WTC11 (cell line): ENCODE results near the gene DMGDH. TPM values are rescaled to one million over a fixed set of nuclear protein-coding genes. Genes with fewer than 3 reads are reported as not detected.

Source experiments
- ATAC-seq: fragments of 200-7000 bp; cut with Tn5 transposase; 2 replicates; pipeline ENCODE4 v1.10.0; 2021; ENCODE audit warnings: mild to moderate bottlenecking, moderate library complexity
- CTCF ChIA-PET: fragments of 300-600 bp; sonication (Branson Sonifier 250); formaldehyde crosslinking; loops from one replicate; lab custom pipeline; 2021; ENCODE audit warnings: antibody characterized with exemption; lab: Charles Lee
- POLR2A ChIA-PET: fragments of 350-600 bp; sonication (Branson Sonifier 250); formaldehyde crosslinking; loops from one replicate; lab custom pipeline; 2021; ENCODE audit warnings: antibody characterized with exemption; lab: Charles Lee
- DNase-seq: peaks from one replicate; pipeline ENCODE4 v3.0.0; 2021; ENCODE audit warnings: low spot score
- H3K27ac Mint-ChIP-seq: 2 replicates; pipeline ENCODE4 v1.8.0; 2021; ENCODE audit warnings: mixed read lengths
- H3K27me3 Mint-ChIP-seq: 2 replicates; pipeline ENCODE4 v1.8.0; 2021; ENCODE audit warnings: low read depth, mild to moderate bottlenecking, moderate library complexity, mixed read lengths
- H3K36me3 Mint-ChIP-seq: 2 replicates; pipeline ENCODE4 v1.8.0; 2021; ENCODE audit warnings: mixed read lengths
- H3K4me1 Mint-ChIP-seq: 2 replicates; pipeline ENCODE4 v1.8.0; 2022; ENCODE audit warnings: mixed read lengths
- H3K4me3 Mint-ChIP-seq: 2 replicates; pipeline ENCODE4 v1.8.0; 2021; ENCODE audit warnings: mild to moderate bottlenecking, moderate library complexity, mixed read lengths
- H3K9me3 Mint-ChIP-seq: 2 replicates; pipeline ENCODE4 v1.8.0; 2021; ENCODE audit warnings: mixed read lengths
- AFF4 ChIP-seq: sonication (generic); formaldehyde crosslinking; IDR thresholded peaks from 2 replicates; pipeline ENCODE4 v1.8.1; 2023; ENCODE audit warnings: mild to moderate bottlenecking, missing genetic modification reagents, borderline replicate concordance
- CREB1 ChIP-seq: sonication (generic); formaldehyde crosslinking; IDR thresholded peaks from 2 replicates; pipeline ENCODE4 v1.8.0; 2023; ENCODE audit warnings: mild to moderate bottlenecking, missing genetic modification reagents
- E2F1 ChIP-seq: sonication (generic); formaldehyde crosslinking; IDR thresholded peaks from 2 replicates; pipeline ENCODE4 v1.8.0; 2022; ENCODE audit warnings: mild to moderate bottlenecking, missing genetic modification reagents
- IRF1 ChIP-seq: sonication (generic); formaldehyde crosslinking; IDR thresholded peaks from 2 replicates; pipeline ENCODE4 v1.8.0; 2023; ENCODE audit warnings: missing genetic modification reagents
- NR3C1 ChIP-seq: sonication (generic); formaldehyde crosslinking; conservative IDR thresholded peaks from 2 replicates; pipeline ENCODE4 v1.8.1; 2023; ENCODE audit warnings: low read depth, mild to moderate bottlenecking, missing genetic modification reagents
- RORB ChIP-seq: fragments of 250-450 bp; sonication (Bioruptor Pico); IDR thresholded peaks from 2 replicates; pipeline ENCODE4 v1.9.0; 2021; ENCODE audit warnings: mild to moderate bottlenecking
- SMAD3 ChIP-seq: sonication (generic); formaldehyde crosslinking; IDR thresholded peaks from 2 replicates; pipeline ENCODE4 v1.8.0; 2022; ENCODE audit warnings: missing genetic modification reagents, mild to moderate bottlenecking, borderline replicate concordance
- ZMAT4 ChIP-seq: fragments of 250-450 bp; sonication (Bioruptor Pico); IDR thresholded peaks from 2 replicates; pipeline ENCODE4 v1.9.0; 2021; ENCODE audit warnings: mild to moderate bottlenecking
- ZNF416 ChIP-seq: fragments of 250-450 bp; sonication (Bioruptor Pico); IDR thresholded peaks from 2 replicates; pipeline ENCODE4 v1.9.0; 2021; ENCODE audit warnings: mild to moderate bottlenecking, inconsistent platforms
- ZSCAN18 ChIP-seq: fragments of 250-450 bp; sonication (Bioruptor Pico); IDR thresholded peaks from 2 replicates; pipeline ENCODE4 v2.1.2; 2022; ENCODE audit warnings: mild to moderate bottlenecking, moderate library complexity
- total RNA-seq: library from RNA; stranded (reverse); gene quantifications from 3 replicates; pipeline ENCODE4 v1.2.3, GENCODE V29; 2021
- TF ChIP-seq, protein P1 (sequence below): sonication (generic); formaldehyde crosslinking; IDR thresholded peaks from 2 replicates; pipeline ENCODE4 v1.8.1; 2023; ENCODE audit warnings: mild to moderate bottlenecking, missing genetic modification reagents
- TF ChIP-seq, protein P2 (sequence below): sonication (generic); formaldehyde crosslinking; IDR thresholded peaks from 2 replicates; pipeline ENCODE4 v1.8.1; 2023; ENCODE audit warnings: mild to moderate bottlenecking, missing genetic modification reagents, moderate library complexity
- TF ChIP-seq, protein P3 (sequence below): sonication (generic); formaldehyde crosslinking; conservative IDR thresholded peaks from 2 replicates; pipeline ENCODE4 v1.8.1; 2023; ENCODE audit warnings: mild to moderate bottlenecking, low read depth, missing genetic modification reagents, moderate library complexity
- TF ChIP-seq, protein P4 (sequence below): sonication (generic); formaldehyde crosslinking; IDR thresholded peaks from 2 replicates; pipeline ENCODE4 v1.8.0; 2022; ENCODE audit warnings: mild to moderate bottlenecking, missing genetic modification reagents
- TF ChIP-seq, protein P5 (sequence below): fragments of 250-450 bp; sonication (Bioruptor Pico); conservative IDR thresholded peaks from 2 replicates; pipeline ENCODE4 v1.9.0; 2021; ENCODE audit warnings: mild to moderate bottlenecking

The DMGDH gene
- total RNA-seq, 1 experiment from 2014 or later: 0.35 TPM

DNA sequence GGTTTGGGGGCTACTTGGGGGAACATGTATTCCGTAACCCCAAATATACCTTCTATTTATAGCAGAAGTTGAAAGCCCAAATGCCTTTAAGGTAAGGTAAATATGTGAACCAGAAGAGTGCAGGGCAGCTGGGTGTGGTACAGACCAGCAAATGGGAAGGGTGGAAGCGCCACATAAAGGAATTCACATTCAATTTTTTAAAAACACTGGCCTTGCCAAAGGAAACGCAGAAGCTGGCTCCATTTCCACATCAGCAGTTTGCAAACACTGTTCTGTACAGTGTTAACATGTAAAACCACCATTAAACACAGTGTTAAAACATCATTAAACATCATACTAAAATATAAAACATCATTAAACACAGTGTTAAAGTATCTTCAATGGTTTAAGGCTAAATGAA lies 38.6 kb upstream of the DMGDH start:
- no peak overlapping the region for H3K4me3 Mint-ChIP-seq
- ChIA-PET POLR2A (no interaction called here), CTCF (interaction anchor here (3.3 kb wide), 1 partner anchor 83 kb away, joined by 18 read pairs; no protein-coding TSS in a partner anchor)
- no peak for ATAC-seq
- H3K9me3 Mint-ChIP-seq: no peaks in the 10 kb centered on the region
- H3K27ac Mint-ChIP-seq: no peak overlapping the region
- H3K27me3 Mint-ChIP-seq: peaks cover 32% of the 10 kb centered on the region
- H3K36me3 Mint-ChIP-seq: no peaks in the 10 kb centered on the region
- H3K4me1 Mint-ChIP-seq: peaks cover 8% of the 10 kb centered on the region; the same call in 1 of the 2 replicates
- TF ChIP-seq, protein P1, sequence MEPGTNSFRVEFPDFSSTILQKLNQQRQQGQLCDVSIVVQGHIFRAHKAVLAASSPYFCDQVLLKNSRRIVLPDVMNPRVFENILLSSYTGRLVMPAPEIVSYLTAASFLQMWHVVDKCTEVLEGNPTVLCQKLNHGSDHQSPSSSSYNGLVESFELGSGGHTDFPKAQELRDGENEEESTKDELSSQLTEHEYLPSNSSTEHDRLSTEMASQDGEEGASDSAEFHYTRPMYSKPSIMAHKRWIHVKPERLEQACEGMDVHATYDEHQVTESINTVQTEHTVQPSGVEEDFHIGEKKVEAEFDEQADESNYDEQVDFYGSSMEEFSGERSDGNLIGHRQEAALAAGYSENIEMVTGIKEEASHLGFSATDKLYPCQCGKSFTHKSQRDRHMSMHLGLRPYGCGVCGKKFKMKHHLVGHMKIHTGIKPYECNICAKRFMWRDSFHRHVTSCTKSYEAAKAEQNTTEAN: no peak
- TF ChIP-seq, protein P2, sequence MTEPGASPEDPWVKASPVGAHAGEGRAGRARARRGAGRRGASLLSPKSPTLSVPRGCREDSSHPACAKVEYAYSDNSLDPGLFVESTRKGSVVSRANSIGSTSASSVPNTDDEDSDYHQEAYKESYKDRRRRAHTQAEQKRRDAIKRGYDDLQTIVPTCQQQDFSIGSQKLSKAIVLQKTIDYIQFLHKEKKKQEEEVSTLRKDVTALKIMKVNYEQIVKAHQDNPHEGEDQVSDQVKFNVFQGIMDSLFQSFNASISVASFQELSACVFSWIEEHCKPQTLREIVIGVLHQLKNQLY (CRISPR knock-in tag): no peak
- TF ChIP-seq IRF1 (CRISPR knock-in tag) (no peak), ZSCAN18 (CRISPR knock-in tag) (no peak), AFF4 (CRISPR knock-in tag) (no peak), CREB1 (CRISPR knock-in tag) (no peak), ZNF416 (CRISPR knock-in tag) (no peak), ZMAT4 (no peak), NR3C1 (no peak), RORB (no peak)
- TF ChIP-seq, protein P3, sequence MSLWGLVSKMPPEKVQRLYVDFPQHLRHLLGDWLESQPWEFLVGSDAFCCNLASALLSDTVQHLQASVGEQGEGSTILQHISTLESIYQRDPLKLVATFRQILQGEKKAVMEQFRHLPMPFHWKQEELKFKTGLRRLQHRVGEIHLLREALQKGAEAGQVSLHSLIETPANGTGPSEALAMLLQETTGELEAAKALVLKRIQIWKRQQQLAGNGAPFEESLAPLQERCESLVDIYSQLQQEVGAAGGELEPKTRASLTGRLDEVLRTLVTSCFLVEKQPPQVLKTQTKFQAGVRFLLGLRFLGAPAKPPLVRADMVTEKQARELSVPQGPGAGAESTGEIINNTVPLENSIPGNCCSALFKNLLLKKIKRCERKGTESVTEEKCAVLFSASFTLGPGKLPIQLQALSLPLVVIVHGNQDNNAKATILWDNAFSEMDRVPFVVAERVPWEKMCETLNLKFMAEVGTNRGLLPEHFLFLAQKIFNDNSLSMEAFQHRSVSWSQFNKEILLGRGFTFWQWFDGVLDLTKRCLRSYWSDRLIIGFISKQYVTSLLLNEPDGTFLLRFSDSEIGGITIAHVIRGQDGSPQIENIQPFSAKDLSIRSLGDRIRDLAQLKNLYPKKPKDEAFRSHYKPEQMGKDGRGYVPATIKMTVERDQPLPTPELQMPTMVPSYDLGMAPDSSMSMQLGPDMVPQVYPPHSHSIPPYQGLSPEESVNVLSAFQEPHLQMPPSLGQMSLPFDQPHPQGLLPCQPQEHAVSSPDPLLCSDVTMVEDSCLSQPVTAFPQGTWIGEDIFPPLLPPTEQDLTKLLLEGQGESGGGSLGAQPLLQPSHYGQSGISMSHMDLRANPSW (CRISPR knock-in tag): no peak
- DNase-seq: no peak

- ChIA-PET CTCF (interaction anchor here (0.7 to 3.3 kb wide), 4 partner anchors 25 to 596 kb away, joined by 4 to 20 read pairs (median 16); no protein-coding TSS in a partner anchor), POLR2A (no interaction called here)
- no peak for ATAC-seq
- DNase-seq: no peak
- no peak overlapping the region for H3K27ac Mint-ChIP-seq
- peaks cover 9% of the 10 kb centered on the region for H3K9me3 Mint-ChIP-seq
- 0 out of 2 replicates have a peak, but pooled peaks cover 4% of the 10 kb centered on the region for H3K4me1 Mint-ChIP-seq
- no peak overlapping the region for H3K4me3 Mint-ChIP-seq
- peaks cover 2% of the 10 kb centered on the region; the same call in 1 of the 2 replicates for H3K36me3 Mint-ChIP-seq
- H3K27me3 Mint-ChIP-seq: peaks cover 24% of the 10 kb centered on the region
- TF ChIP-seq, protein P4, sequence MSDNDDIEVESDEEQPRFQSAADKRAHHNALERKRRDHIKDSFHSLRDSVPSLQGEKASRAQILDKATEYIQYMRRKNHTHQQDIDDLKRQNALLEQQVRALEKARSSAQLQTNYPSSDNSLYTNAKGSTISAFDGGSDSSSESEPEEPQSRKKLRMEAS: no peak
- TF ChIP-seq, protein P5, sequence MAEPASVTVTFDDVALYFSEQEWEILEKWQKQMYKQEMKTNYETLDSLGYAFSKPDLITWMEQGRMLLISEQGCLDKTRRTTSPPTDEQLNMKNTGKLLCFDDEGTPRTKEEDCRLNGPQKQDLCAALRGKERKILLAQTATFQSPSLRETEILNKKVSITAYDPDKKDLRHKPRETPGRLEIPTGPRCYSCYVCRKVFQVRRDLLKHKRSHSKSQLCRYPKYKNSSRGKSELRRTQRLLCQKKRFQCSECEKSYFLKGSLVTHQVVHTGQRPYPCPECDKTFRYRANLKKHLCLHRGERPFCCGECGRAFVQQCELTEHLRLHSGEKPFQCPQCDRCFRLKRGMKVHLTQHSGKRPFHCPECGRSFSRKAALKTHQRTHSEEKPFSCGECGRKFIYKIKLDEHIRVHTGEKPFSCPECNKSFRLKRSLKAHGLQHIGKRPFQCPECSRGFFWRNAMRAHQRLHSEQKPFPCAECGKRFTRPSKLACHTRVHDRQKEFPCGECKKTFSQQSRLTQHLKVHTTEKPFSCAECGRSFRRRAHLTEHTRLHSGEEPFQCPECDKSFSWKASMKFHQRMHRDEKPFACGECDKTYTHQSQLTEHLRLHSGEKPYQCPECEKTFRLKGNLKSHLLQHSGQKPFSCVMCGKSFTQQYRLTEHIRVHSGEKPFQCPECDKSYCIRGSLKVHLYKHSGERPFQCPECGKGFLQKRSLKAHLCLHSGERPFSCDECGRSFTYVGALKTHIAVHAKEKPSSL (CRISPR knock-in tag): no peak
- TF ChIP-seq SMAD3 (CRISPR knock-in tag) (no peak), E2F1 (CRISPR knock-in tag) (no peak)
Measured at GRCh38 chr5:79107020-79107796, 37.7 kb upstream of the DMGDH start.
